Thyroid gland (tissue), 4 donors: ENCODE measurements around the gene CDH23. TPM values are rescaled to one million over a fixed set of nuclear protein-coding genes. Genes with fewer than 3 reads are reported as not detected.

Experiments used
- DNase-seq, 2 donors: peaks; one replicate each; pipeline ENCODE4 v3.0.0-alpha.2; 2019
- H3K27ac ChIP-seq, 3 donors: fragments of 200-600 bp; sonication (generic); 1 replicate in 2 of 3; 2 replicates in 1 of 3; pipeline ENCODE4 v1.5.1; 2016 to 2019; ENCODE audit warnings: mild to moderate bottlenecking in 1 of 3, moderate library complexity in 1 of 3
- H3K27me3 ChIP-seq: fragments of 200-600 bp; sonication (generic); one replicate; pipeline ENCODE4 v1.5.1; 2019
- H3K36me3 ChIP-seq, 2 donors: fragments of 200-600 bp; sonication (generic); one replicate each; pipeline ENCODE4 v1.5.1; 2016 to 2019
- H3K4me1 ChIP-seq, 2 donors: fragments of 200-600 bp; sonication (generic); one replicate each; pipeline ENCODE4 v1.5.1; 2017 to 2019
- H3K4me3 ChIP-seq, 3 donors: fragments of 200-600 bp; sonication (generic); replicated peaks in 1 of 3; 1 replicate in 2 of 3; 2 replicates in 1 of 3; pipeline ENCODE4 v1.5.1; 2016; ENCODE audit warnings: mild to moderate bottlenecking in 1 of 3
- H3K9me3 ChIP-seq: fragments of 200-600 bp; sonication (generic); one replicate; pipeline ENCODE4 v1.5.1; 2017
- CTCF ChIP-seq, 6 experiments: fragments of 200-600 bp in 3 of 6; fragments of 450-650 bp in 3 of 6; sonication (generic) in 3 of 6; IDR thresholded peaks; one replicate each; pipeline ENCODE4 v1.5.1; 2016 to 2019; ENCODE audit warnings: antibody characterized with exemption in 6 of 6, mild to moderate bottlenecking in 2 of 6, inconsistent platforms in 1 of 6, moderate library complexity in 1 of 6
- POLR2A ChIP-seq, 2 donors: fragments of 450-650 bp; IDR thresholded peaks; one replicate each; pipeline ENCODE4 v1.6.1; 2017; ENCODE audit warnings: antibody characterized with exemption in 2 of 2, mild to moderate bottlenecking in 2 of 2, moderate library complexity in 1 of 2
- WGBS, 2 donors: methylation state at CpG; one replicate each; pipeline ENCODE4 v1.1.5; 2017; 5-methylcytosine and 5-hydroxymethylcytosine counted together
- intact Hi-C: fragments of 100-400 bp; cut with DNase I; formaldehyde crosslinking; loops from one replicate; pipeline ENCODE4 v1.15.1; 2023
- total RNA-seq, 4 donors: library from RNA; depleted of rRNA; stranded (reverse); fragments of >200 nt; gene quantifications; one replicate each; pipeline ENCODE4 v1.2.3, GENCODE V29; 2016

Gene CDH23
- total RNA-seq, 4 donors from 2014 or later = 3.0 to 4.2 (median 3.9) TPM

- H3K27me3 ChIP-seq = no peaks in the 10 kb centered on the region
- H3K4me1 ChIP-seq = no peaks in the 10 kb centered on the region
- no peak overlapping the region for H3K27ac ChIP-seq
- no peak overlapping the region for H3K4me3 ChIP-seq
- 79 to 92% methylated on average over 3 of the region's 3 CpGs for WGBS, 2 donors
- TF ChIP-seq CTCF (IDR thresholded peaks at IDR 0.05) (no peak), POLR2A (IDR thresholded peaks at IDR 0.05) (no peak)
- intact Hi-C loops = no loop called here
- DNase-seq = no peak
- no peaks in the 10 kb centered on the region for H3K9me3 ChIP-seq
- H3K36me3 ChIP-seq = no peaks in the 10 kb centered on the region
Measured at GRCh38 chr10:71478173-71478572, 81.5 kb downstream of the CDH23 start.

GRCh38 chr10:71478813-71479365, 82.2 kb downstream of the CDH23 start:
- no peak overlapping the region for H3K4me3 ChIP-seq
- no peak overlapping the region for H3K27ac ChIP-seq
- no peaks in the 10 kb centered on the region for H3K9me3 ChIP-seq
- intact Hi-C loops = no loop called here
- H3K27me3 ChIP-seq = no peaks in the 10 kb centered on the region
- DNase-seq = no peak
- no peaks in the 10 kb centered on the region for H3K4me1 ChIP-seq
- TF ChIP-seq POLR2A (IDR thresholded peaks at IDR 0.05) (no peak), CTCF (IDR thresholded peaks at IDR 0.05) (no peak)
- H3K36me3 ChIP-seq = no peaks in the 10 kb centered on the region
- WGBS, 2 donors = 71 to 72% methylated on average over 5 of the region's 5 CpGs

DNA sequence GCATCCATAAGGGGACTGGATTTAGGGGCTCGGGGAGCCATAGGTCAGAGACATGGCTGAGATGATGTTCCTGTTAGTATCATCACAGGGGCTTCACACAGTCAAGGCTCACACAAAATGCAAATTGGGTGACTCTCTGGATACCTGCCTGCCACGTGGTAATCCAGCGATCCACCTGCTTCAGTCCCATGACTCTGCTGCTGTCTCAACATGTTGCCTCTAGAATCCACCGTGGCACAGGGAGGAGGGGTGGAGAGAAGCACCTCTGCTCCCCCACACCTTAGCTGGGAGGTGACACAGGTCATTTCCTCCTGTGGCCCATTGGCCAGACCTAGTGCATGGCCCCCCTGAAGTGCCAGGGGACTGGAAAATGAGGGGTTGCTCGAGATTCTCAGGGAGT, 83.1 kb downstream of the CDH23 start:
- Histone ChIP-seq H3K36me3 (no peaks in the 10 kb centered on the region), H3K9me3 (no peaks in the 10 kb centered on the region), H3K27me3 (no peaks in the 10 kb centered on the region), H3K4me3 (no peak overlapping the region), H3K4me1 (no peaks in the 10 kb centered on the region), H3K27ac (no peak overlapping the region)
- TF ChIP-seq CTCF (IDR thresholded peaks at IDR 0.05) = no peak
- no peak for TF ChIP-seq POLR2A (IDR thresholded peaks at IDR 0.05)
- intact Hi-C loops = no loop called here
- DNase-seq = no peak
- WGBS, 2 donors = 68 to 71% methylated on average over 5 of the region's 5 CpGs

GRCh38 chr10:71480662-71481061, 83.9 kb downstream of the CDH23 start:
- no peak for DNase-seq
- Histone ChIP-seq H3K27ac (no peak overlapping the region), H3K27me3 (no peaks in the 10 kb centered on the region), H3K9me3 (no peaks in the 10 kb centered on the region), H3K4me3 (no peak overlapping the region), H3K4me1 (no peaks in the 10 kb centered on the region), H3K36me3 (no peaks in the 10 kb centered on the region)
- TF ChIP-seq POLR2A (IDR thresholded peaks at IDR 0.05) (no peak), CTCF (IDR thresholded peaks at IDR 0.05) (no peak)
- WGBS, 2 donors = 86 to 88% methylated on average over 5 of the region's 5 CpGs
- intact Hi-C loops = no loop called here

- H3K36me3 ChIP-seq = no peaks in the 10 kb centered on the region
- no peaks in the 10 kb centered on the region for H3K4me1 ChIP-seq
- intact Hi-C loops = no loop called here
Measured at GRCh38 chr10:71481746-71482410, 85.2 kb downstream of the CDH23 start.

More at GRCh38 chr10:71481746-71482410, 85.2 kb downstream of the CDH23 start:
- Histone ChIP-seq H3K27ac (no peak overlapping the region), H3K27me3 (no peaks in the 10 kb centered on the region), H3K4me3 (no peak overlapping the region), H3K9me3 (no peaks in the 10 kb centered on the region)
- DNase-seq = no peak
- no peak for TF ChIP-seq POLR2A (IDR thresholded peaks at IDR 0.05)
- no peak for TF ChIP-seq CTCF (IDR thresholded peaks at IDR 0.05)
- WGBS, 2 donors = 80 to 81% methylated on average over 12 to 13 of the region's 13 CpGs
